Measurements from ENCODE around the gene NIT1. TPM values are rescaled to one million over a fixed set of nuclear protein-coding genes. Genes with fewer than 3 reads are reported as not detected.

The NIT1 gene
- total and polyA plus RNA-seq, 7 donors, result 24.4 to 66.6 (median 39.6) TPM

- Histone ChIP-seq H3K9me3 (no peaks in the 10 kb centered on the region), H3K36me3 (peaks cover 0 to 58% (median 42%) of the 10 kb centered on the region in 4 donors), H3K27me3 (no peaks in the 10 kb centered on the region), H3K27ac (peak overlapping the region; percentile 89 to 97 (median 94)), H3K4me3 (peak overlapping the region in 3 of 4 donors; percentile 88 to 100 (median 98)), H3K4me1 (peaks cover 0 to 58% (median 49%) of the 10 kb centered on the region in 4 donors)
- intact Hi-C loops (cut with DNase I), result loop anchor here (2.0 to 5.0 kb wide), 3 partner anchors 14 to 72 kb away; partner anchors contain the start of genes DEDD, USF1 and USP21
- peak in 1 of 4 donors; percentile 4 for TF ChIP-seq POLR2AphosphoS5 (IDR thresholded peaks at IDR 0.05)
- TF ChIP-seq POLR2A (IDR thresholded peaks at IDR 0.05), result no peak
- peak in 1 of 4 experiments; percentile 12 for TF ChIP-seq CTCF (IDR thresholded peaks at IDR 0.05)
- TF ChIP-seq EP300 (IDR thresholded peaks at IDR 0.05), result no peak
- DNase-seq, result peak; percentile 73
- 24 to 51% methylated on average over 10 of the region's 10 CpGs for WGBS, 2 donors
Observed at GRCh38 chr1:161119092-161119903, 1.4 kb downstream of the NIT1 start.

- Histone ChIP-seq H3K36me3 (peaks cover 0 to 65% (median 44%) of the 10 kb centered on the region in 4 donors), H3K4me3 (no peak overlapping the region), H3K27ac (peak overlapping the region in 1 of 4 donors; percentile 1), H3K9me3 (no peaks in the 10 kb centered on the region), H3K27me3 (no peaks in the 10 kb centered on the region), H3K4me1 (peaks cover 0 to 41% (median 33%) of the 10 kb centered on the region in 4 donors)
- 90 to 95% methylated on average over 3 of the region's 3 CpGs for WGBS, 2 donors
- intact Hi-C loops (cut with DNase I), result no loop called here
- no peak for DNase-seq
- TF ChIP-seq CTCF (IDR thresholded peaks at IDR 0.05) (no peak), POLR2AphosphoS5 (IDR thresholded peaks at IDR 0.05) (no peak), POLR2A (IDR thresholded peaks at IDR 0.05) (no peak), EP300 (IDR thresholded peaks at IDR 0.05) (no peak)
Observed at GRCh38 chr1:161121042-161121650, 3.2 kb downstream of the NIT1 start.

GRCh38 chr1:161121834-161122233, 3.9 kb downstream of the NIT1 start:
- Histone ChIP-seq H3K4me3 (no peak overlapping the region), H3K9me3 (no peaks in the 10 kb centered on the region), H3K4me1 (peaks cover 0 to 36% (median 26%) of the 10 kb centered on the region in 4 donors), H3K36me3 (peaks cover 0 to 72% (median 46%) of the 10 kb centered on the region in 4 donors), H3K27ac (no peak overlapping the region), H3K27me3 (no peaks in the 10 kb centered on the region)
- TF ChIP-seq EP300 (IDR thresholded peaks at IDR 0.05) (no peak), POLR2AphosphoS5 (IDR thresholded peaks at IDR 0.05) (no peak), CTCF (IDR thresholded peaks at IDR 0.05) (no peak), POLR2A (IDR thresholded peaks at IDR 0.05) (no peak)
- DNase-seq, result no peak
- intact Hi-C loops (cut with DNase I), result no loop called here
- 75 to 81% methylated on average over 4 of the region's 4 CpGs for WGBS, 2 donors

- TF ChIP-seq CTCF (IDR thresholded peaks at IDR 0.05) (no peak), POLR2AphosphoS5 (IDR thresholded peaks at IDR 0.05) (no peak), POLR2A (IDR thresholded peaks at IDR 0.05) (no peak), EP300 (IDR thresholded peaks at IDR 0.05) (no peak)
- Histone ChIP-seq H3K36me3 (peaks cover 2 to 83% (median 56%) of the 10 kb centered on the region in 4 donors), H3K27me3 (no peaks in the 10 kb centered on the region), H3K4me1 (peaks cover 0 to 42% (median 32%) of the 10 kb centered on the region in 4 donors), H3K9me3 (no peaks in the 10 kb centered on the region), H3K4me3 (no peak overlapping the region), H3K27ac (no peak overlapping the region)
- intact Hi-C loops (cut with DNase I), result no loop called here
- no peak for DNase-seq
- WGBS, 2 donors, result 89% methylated on average over 6 of the region's 6 CpGs
Observed at GRCh38 chr1:161122967-161123366, 5.1 kb downstream of the NIT1 start.
